CD4-positive, CD25-positive, alpha-beta regulatory T cell (primary cell): Measurements from ENCODE around the gene KPTN. TPM values are rescaled to one million over a fixed set of nuclear protein-coding genes. Genes with fewer than 3 reads are reported as not detected.

Experiments
- ATAC-seq, 2 donors: fragments of 150-1000 bp; cut with Tn5 transposase; one replicate each; pipeline ENCODE4 v1.10.0; 2021; ENCODE audit warnings: low read depth in 2 of 2, moderate number of reproducible peaks in 2 of 2, moderate library complexity in 1 of 2
- DNase-seq, 3 donors: peaks; one replicate each; pipeline versions ENCODE4 v3.0.0 to v3.0.0-alpha.2; 2012 to 2022; ENCODE audit warnings: mixed read lengths in 1 of 3
- H3K27ac ChIP-seq: one replicate; pipeline ENCODE4 v1.7.0; 2013; ENCODE audit warnings: mild to moderate bottlenecking, low read length; ENCODE audit not compliant: insufficient read depth, poor library complexity, severe bottlenecking
- H3K27me3 ChIP-seq: one replicate; pipeline ENCODE4 v1.7.0; 2013; ENCODE audit warnings: low read length; ENCODE audit not compliant: control insufficient read depth, insufficient read depth
- H3K36me3 ChIP-seq: one replicate; pipeline ENCODE4 v1.7.0; 2013; ENCODE audit warnings: mild to moderate bottlenecking, low read length, moderate library complexity; ENCODE audit not compliant: control insufficient read depth, insufficient read depth
- H3K4me1 ChIP-seq: 2 replicates; pipeline ENCODE4 v1.7.0; 2013; ENCODE audit warnings: mild to moderate bottlenecking, low read length; ENCODE audit not compliant: insufficient read depth, control insufficient read depth, poor library complexity, severe bottlenecking
- H3K4me3 ChIP-seq: one replicate; pipeline ENCODE4 v1.7.0; 2013; ENCODE audit warnings: low read depth, mild to moderate bottlenecking, low read length, moderate library complexity
- H3K9me3 ChIP-seq, 2 experiments: 1 replicate in 1 of 2; 2 replicates in 1 of 2; pipeline ENCODE4 v1.7.0; 2013; ENCODE audit warnings: low read length in 2 of 2, mild to moderate bottlenecking in 1 of 2, moderate library complexity in 1 of 2; ENCODE audit not compliant: control insufficient read depth in 2 of 2
- H3K27ac Mint-ChIP-seq, 3 donors: one replicate each; pipeline ENCODE4 v1.8.0; 2020 to 2022; ENCODE audit warnings: mild to moderate bottlenecking in 3 of 3, mixed read lengths in 3 of 3, moderate library complexity in 2 of 3
- H3K27me3 Mint-ChIP-seq: one replicate; pipeline ENCODE4 v1.8.0; 2022; ENCODE audit warnings: mild to moderate bottlenecking, mixed read lengths
- H3K36me3 Mint-ChIP-seq: one replicate; pipeline ENCODE4 v1.8.0; 2020; ENCODE audit warnings: mixed read lengths
- H3K4me1 Mint-ChIP-seq, 4 donors: one replicate each; pipeline ENCODE4 v1.8.0; 2020 to 2022; ENCODE audit warnings: mixed read lengths in 4 of 4, mild to moderate bottlenecking in 1 of 4
- H3K4me3 Mint-ChIP-seq, 4 donors: one replicate each; pipeline ENCODE4 v1.8.0; 2020 to 2022; ENCODE audit warnings: mild to moderate bottlenecking in 4 of 4, mixed read lengths in 4 of 4, moderate library complexity in 3 of 4
- H3K9me3 Mint-ChIP-seq, 7 donors: one replicate each; pipeline ENCODE4 v1.8.0; 2020 to 2022; ENCODE audit warnings: mixed read lengths in 7 of 7, mild to moderate bottlenecking in 3 of 7, moderate library complexity in 2 of 7
- polyA plus RNA-seq, 4 donors: library from polyadenylated mRNA; unstranded; fragments of 300-500 nt; fragmentation: Illumina TruSeq; gene quantifications; one replicate each; pipeline ENCODE4 v1.2.3, GENCODE V29; 2021
- total RNA-seq: library from RNA; stranded (reverse); gene quantifications from one replicate; pipeline ENCODE4 v1.2.3, GENCODE V29; 2022

The KPTN gene
- total and polyA plus RNA-seq, 5 donors from 2014 or later, result 2.7 to 6.2 (median 3.8) TPM

DNA sequence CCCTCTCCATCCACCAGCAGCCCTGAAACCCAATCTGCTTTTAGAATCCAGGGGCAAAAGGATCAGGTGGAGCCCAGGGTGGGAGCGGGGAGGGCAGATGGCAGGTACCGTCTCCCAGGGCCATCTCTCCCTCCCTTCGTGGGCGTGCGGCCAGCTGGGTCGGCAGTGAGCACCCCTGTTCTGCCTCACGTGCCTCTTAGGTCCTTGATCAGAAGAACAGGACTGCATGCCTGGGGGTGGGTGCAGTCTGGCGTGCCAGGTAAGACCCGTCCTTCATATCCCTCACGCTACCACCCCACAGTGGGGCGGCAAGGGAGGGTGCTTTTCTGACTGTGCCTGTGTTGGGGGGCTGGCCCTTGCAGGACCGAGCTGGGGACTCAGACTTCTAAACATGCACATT, 14.3 kb downstream of the KPTN start:
- Histone ChIP-seq H3K9me3 (no peaks in the 10 kb centered on the region), H3K36me3 (no peaks in the 10 kb centered on the region), H3K27me3 (peaks cover 8% of the 10 kb centered on the region), H3K4me3 (no peak overlapping the region), H3K27ac (no peak overlapping the region), H3K4me1 (peaks cover 8% of the 10 kb centered on the region)
- Mint-ChIP-seq H3K36me3 (no peaks in the 10 kb centered on the region), H3K4me1 (peaks cover 0 to 23% (median 11%) of the 10 kb centered on the region in 4 donors), H3K9me3 (peaks cover 0 to 2% (median 0%) of the 10 kb centered on the region in 7 donors), H3K4me3 (no peak overlapping the region), H3K27me3 (peaks cover 52% of the 10 kb centered on the region), H3K27ac (no peak overlapping the region)
- ATAC-seq (no peak), DNase-seq (no peak)

DNA sequence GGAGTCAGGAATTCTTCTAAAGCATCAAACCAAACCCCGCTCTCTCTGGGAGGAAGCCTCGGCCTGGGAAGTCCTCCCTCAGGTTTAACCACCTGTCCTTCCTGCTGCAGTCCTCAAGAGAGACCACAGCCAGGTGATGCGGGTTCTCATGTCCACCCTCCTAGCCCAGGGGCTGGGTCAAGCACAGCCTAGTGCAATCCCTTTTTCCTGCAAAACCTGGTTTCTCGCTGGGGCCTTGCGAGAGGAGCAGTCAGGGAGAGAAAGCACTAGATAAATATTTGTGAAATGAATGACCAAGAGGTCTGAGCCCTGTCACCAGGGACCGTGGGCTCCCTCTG, 14.7 kb downstream of the KPTN start:
- no peaks in the 10 kb centered on the region for H3K9me3 ChIP-seq
- ATAC-seq (no peak), DNase-seq (no peak)
- peaks cover 0 to 1% (median 0%) of the 10 kb centered on the region in 7 donors for H3K9me3 Mint-ChIP-seq
- no peak overlapping the region for H3K27ac Mint-ChIP-seq
- H3K4me3 Mint-ChIP-seq, result peak overlapping the region in 1 of 4 donors; percentile 41
- H3K27me3 ChIP-seq, result peaks cover 8% of the 10 kb centered on the region
- no peaks in the 10 kb centered on the region for H3K36me3 ChIP-seq
- H3K4me3 ChIP-seq, result no peak overlapping the region
- no peak overlapping the region for H3K27ac ChIP-seq
- no peaks in the 10 kb centered on the region for H3K36me3 Mint-ChIP-seq
- peaks cover 0 to 23% (median 11%) of the 10 kb centered on the region in 4 donors for H3K4me1 Mint-ChIP-seq
- peaks cover 55% of the 10 kb centered on the region for H3K27me3 Mint-ChIP-seq
- peaks cover 8% of the 10 kb centered on the region for H3K4me1 ChIP-seq

DNA sequence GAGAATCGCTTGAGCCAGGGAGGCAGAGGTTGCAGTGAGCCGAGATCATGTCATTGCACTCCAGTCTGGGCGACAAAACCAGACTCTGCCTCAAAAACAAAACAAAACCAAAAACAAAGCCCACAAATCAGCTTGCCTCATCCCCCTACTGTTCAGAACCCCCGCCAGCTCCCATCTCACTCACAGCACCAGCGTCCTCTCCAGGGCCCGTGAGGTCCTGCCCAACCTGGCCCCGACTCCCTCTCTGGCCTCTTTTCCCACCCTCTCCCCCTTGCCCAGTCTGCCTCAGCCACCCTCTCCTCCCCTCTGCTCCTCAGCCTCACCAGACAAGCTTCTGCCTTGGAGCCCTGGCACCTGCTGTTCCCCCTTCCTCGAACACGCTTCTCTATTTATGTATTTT, 16.1 kb downstream of the KPTN start:
- peaks cover 8% of the 10 kb centered on the region for H3K4me1 ChIP-seq
- H3K27me3 Mint-ChIP-seq, result peaks cover 61% of the 10 kb centered on the region
- H3K27ac Mint-ChIP-seq, result no peak overlapping the region
- DNase-seq (no peak), ATAC-seq (no peak)
- H3K9me3 ChIP-seq, result no peaks in the 10 kb centered on the region
- H3K4me1 Mint-ChIP-seq, result peaks cover 0 to 23% (median 11%) of the 10 kb centered on the region in 4 donors
- peaks cover 8% of the 10 kb centered on the region for H3K27me3 ChIP-seq
- H3K27ac ChIP-seq, result no peak overlapping the region
- H3K4me3 Mint-ChIP-seq, result peak overlapping the region in 1 of 4 donors; percentile 21
- H3K36me3 Mint-ChIP-seq, result no peaks in the 10 kb centered on the region
- H3K9me3 Mint-ChIP-seq, result peaks cover 0 to 1% (median 0%) of the 10 kb centered on the region in 7 donors
- no peaks in the 10 kb centered on the region for H3K36me3 ChIP-seq
- H3K4me3 ChIP-seq, result no peak overlapping the region

DNA sequence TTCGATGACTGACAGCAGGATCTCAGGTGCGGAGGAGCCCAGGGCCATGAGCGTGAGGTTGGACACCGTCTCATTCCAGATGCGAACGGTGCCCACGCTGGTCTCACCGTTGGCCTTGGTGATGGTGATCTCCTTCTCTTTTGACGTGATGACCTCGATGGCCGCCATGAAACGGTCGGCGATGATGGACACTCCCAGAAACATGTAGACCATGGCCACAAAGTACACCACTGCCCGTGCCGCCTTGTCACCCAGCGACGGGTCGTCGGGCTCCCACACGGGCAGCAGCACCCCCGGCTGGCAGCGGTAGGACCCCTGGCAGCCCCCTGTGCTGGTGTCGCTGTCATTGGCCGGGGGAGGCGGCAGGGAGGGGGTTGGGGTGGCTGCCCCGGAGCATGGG, 18.1 kb downstream of the KPTN start:
- H3K27me3 Mint-ChIP-seq, result peaks cover 50% of the 10 kb centered on the region
- no peaks in the 10 kb centered on the region for H3K36me3 Mint-ChIP-seq
- Histone ChIP-seq H3K4me3 (no peak overlapping the region), H3K36me3 (no peaks in the 10 kb centered on the region), H3K27me3 (peaks cover 3% of the 10 kb centered on the region), H3K4me1 (no peaks in the 10 kb centered on the region), H3K27ac (no peak overlapping the region), H3K9me3 (no peaks in the 10 kb centered on the region)
- ATAC-seq, result no peak
- H3K27ac Mint-ChIP-seq, result no peak overlapping the region
- DNase-seq, result no peak
- peaks cover 0 to 12% (median 5%) of the 10 kb centered on the region in 4 donors for H3K4me1 Mint-ChIP-seq
- H3K4me3 Mint-ChIP-seq, result no peak overlapping the region
- peaks cover 0 to 1% (median 0%) of the 10 kb centered on the region in 7 donors for H3K9me3 Mint-ChIP-seq

DNA sequence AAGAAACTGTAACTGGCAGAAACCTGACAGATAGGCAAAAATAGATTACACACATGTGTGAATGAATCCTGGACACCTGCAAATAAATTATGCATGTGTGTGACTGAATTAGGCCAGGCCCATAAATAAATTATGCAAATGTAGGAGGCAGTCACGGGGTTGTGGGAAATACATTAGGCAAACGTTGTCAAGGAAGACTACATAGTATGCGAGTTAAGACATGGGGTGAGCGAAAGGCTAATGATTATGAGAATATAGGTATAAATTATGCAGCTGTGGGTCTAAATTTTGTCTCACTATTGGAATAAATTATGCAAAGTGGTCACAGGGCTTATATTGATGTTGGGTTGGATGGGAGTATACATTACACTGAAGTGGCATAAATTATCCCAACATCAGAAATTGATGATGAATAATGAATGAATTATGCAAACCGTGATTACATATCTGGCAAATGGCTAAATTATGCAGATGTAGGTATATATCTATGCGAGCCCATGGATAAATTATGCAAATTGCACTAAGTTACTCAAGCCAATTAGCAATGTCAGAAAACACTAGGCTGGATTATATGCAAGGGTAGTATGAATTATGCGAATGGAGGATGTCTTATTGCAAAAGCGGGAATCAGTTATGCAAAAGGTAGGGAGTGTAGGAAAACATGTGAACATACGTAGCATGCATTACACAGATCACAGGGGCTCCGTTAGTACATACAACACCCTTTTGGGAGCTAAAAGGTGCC, 19.2 kb downstream of the KPTN start:
- ATAC-seq, result no peak
- Mint-ChIP-seq H3K27me3 (peaks cover 38% of the 10 kb centered on the region), H3K4me1 (peaks cover 0 to 5% (median 2%) of the 10 kb centered on the region in 4 donors), H3K27ac (peak overlapping the region in 1 of 3 donors; percentile 0), H3K36me3 (no peaks in the 10 kb centered on the region), H3K4me3 (no peak overlapping the region), H3K9me3 (peaks cover 0 to 4% (median 0%) of the 10 kb centered on the region in 7 donors)
- Histone ChIP-seq H3K36me3 (no peaks in the 10 kb centered on the region), H3K4me3 (no peak overlapping the region), H3K4me1 (no peaks in the 10 kb centered on the region), H3K27me3 (peaks cover 3% of the 10 kb centered on the region), H3K9me3 (no peaks in the 10 kb centered on the region), H3K27ac (no peak overlapping the region)
- DNase-seq, result no peak

DNA sequence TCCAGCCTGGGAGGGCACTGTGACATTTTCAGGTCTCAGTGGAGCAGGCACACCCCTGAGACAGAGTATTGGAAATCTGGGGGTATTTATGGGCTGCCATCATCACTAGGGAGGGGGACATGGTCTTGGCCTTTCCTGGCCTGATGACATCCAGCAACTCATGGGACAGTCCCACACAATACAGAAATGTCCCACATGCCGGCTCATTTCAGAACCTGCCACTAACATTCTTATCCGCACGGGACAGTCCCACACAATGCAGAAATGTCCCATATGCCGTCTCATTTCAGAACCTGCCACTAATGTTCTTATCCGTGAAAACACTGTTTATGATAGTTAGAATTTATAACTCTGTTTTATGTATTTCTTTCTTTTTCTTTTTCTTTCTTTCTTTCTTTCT, 22.1 kb downstream of the KPTN start:
- Mint-ChIP-seq H3K4me3 (no peak overlapping the region), H3K27me3 (peaks cover 16% of the 10 kb centered on the region), H3K4me1 (peaks cover 0 to 2% (median 0%) of the 10 kb centered on the region in 4 donors), H3K36me3 (no peaks in the 10 kb centered on the region), H3K27ac (no peak overlapping the region), H3K9me3 (peaks cover 0 to 5% (median 0%) of the 10 kb centered on the region in 7 donors)
- Histone ChIP-seq H3K4me3 (no peak overlapping the region), H3K27me3 (peaks cover 22% of the 10 kb centered on the region), H3K9me3 (no peaks in the 10 kb centered on the region), H3K27ac (no peak overlapping the region), H3K36me3 (no peaks in the 10 kb centered on the region), H3K4me1 (no peaks in the 10 kb centered on the region)
- ATAC-seq (no peak), DNase-seq (no peak)

DNA sequence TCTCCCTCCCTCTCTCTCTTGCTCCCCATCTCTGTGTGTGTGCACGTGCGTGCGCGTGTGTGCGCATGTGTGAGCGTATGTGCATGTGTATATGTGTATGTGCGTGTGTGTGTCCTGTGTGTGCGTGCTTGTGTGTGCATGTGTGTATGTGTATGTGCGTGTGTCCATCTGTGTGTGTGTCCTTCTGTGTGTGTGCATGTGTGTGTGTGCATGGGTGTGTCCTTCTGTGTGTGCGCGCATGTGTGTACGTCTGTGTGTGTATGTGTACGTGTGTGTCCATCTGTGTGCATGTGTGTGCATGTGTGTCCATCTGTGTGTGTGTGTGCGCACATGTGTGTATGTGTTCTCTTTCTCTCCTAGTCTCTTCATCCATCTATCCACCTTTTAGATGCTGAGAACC, 24.5 kb downstream of the KPTN start:
- Mint-ChIP-seq H3K36me3 (no peaks in the 10 kb centered on the region), H3K27me3 (peaks cover 31% of the 10 kb centered on the region), H3K9me3 (peaks cover 0 to 11% (median 5%) of the 10 kb centered on the region in 7 donors), H3K27ac (no peak overlapping the region), H3K4me3 (no peak overlapping the region), H3K4me1 (peaks cover 0 to 2% (median 0%) of the 10 kb centered on the region in 4 donors)
- peaks cover 6 to 10% of the 10 kb centered on the region in 2 experiments for H3K9me3 ChIP-seq
- H3K4me3 ChIP-seq, result no peak overlapping the region
- H3K36me3 ChIP-seq, result no peaks in the 10 kb centered on the region
- peaks cover 36% of the 10 kb centered on the region for H3K27me3 ChIP-seq
- no peak overlapping the region for H3K27ac ChIP-seq
- H3K4me1 ChIP-seq, result no peaks in the 10 kb centered on the region
- ATAC-seq (no peak), DNase-seq (no peak)

DNA sequence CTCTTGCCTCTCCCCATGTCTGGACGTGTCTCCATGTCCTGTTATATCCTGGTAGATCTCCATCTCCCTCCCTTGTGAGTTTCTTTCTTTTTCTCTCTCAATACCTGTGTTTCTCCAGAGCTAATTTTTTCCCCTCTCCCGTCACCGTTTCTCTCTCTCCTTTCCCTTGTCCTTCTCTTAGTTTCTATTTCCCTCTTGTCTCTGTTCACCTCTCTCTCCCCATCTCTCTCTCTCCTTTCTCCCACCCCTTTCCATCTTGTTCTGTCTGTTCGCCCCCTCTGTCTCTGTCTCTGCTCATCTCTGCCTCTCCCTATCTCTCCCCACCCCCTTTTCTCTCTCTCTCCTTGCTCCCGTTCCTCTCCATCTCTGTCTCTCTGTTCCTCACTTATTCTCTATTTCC, 25.3 kb downstream of the KPTN start:
- H3K4me3 ChIP-seq, result no peak overlapping the region
- peaks cover 36% of the 10 kb centered on the region for H3K27me3 ChIP-seq
- no peaks in the 10 kb centered on the region for H3K36me3 ChIP-seq
- no peak overlapping the region for H3K27ac Mint-ChIP-seq
- no peak for DNase-seq
- peaks cover 0 to 11% (median 4%) of the 10 kb centered on the region in 7 donors for H3K9me3 Mint-ChIP-seq
- ATAC-seq, result no peak
- H3K4me3 Mint-ChIP-seq, result no peak overlapping the region
- no peak overlapping the region for H3K27ac ChIP-seq
- H3K4me1 Mint-ChIP-seq, result peaks cover 0 to 2% (median 0%) of the 10 kb centered on the region in 4 donors
- H3K27me3 Mint-ChIP-seq, result peaks cover 32% of the 10 kb centered on the region
- H3K4me1 ChIP-seq, result no peaks in the 10 kb centered on the region
- no peaks in the 10 kb centered on the region for H3K36me3 Mint-ChIP-seq
- H3K9me3 ChIP-seq, result peaks cover 6 to 10% of the 10 kb centered on the region in 2 experiments
